ENCODE data around the gene RAD51B. TPM values are rescaled to one million over a fixed set of nuclear protein-coding genes. Genes with fewer than 3 reads are reported as not detected.
A peak's percentile ranks its signal among the peaks of the same experiment; 100 is the strongest.

RAD51B gene
- total and polyA plus RNA-seq, 7 donors: 2.4 to 24.4 (median 7.1) TPM

- no peak for DNase-seq
- 85 to 94% methylated on average over 2 of the region's 2 CpGs for WGBS, 2 donors
- intact Hi-C loops (cut with DNase I): no loop called here
- Histone ChIP-seq H3K27ac (peak overlapping the region in 2 of 4 donors; percentile 37 to 41), H3K36me3 (no peaks in the 10 kb centered on the region), H3K4me3 (no peak overlapping the region), H3K9me3 (no peaks in the 10 kb centered on the region), H3K27me3 (no peaks in the 10 kb centered on the region), H3K4me1 (peaks cover 0 to 27% (median 16%) of the 10 kb centered on the region in 4 donors)
- no peak for TF ChIP-seq POLR2A (IDR thresholded peaks at IDR 0.05)
- no peak for TF ChIP-seq EP300 (IDR thresholded peaks at IDR 0.05)
- no peak for TF ChIP-seq CTCF (IDR thresholded peaks at IDR 0.05)
- TF ChIP-seq POLR2AphosphoS5 (IDR thresholded peaks at IDR 0.05): no peak
Measured at GRCh38 chr14:68645371-68645770, 825.8 kb downstream of the RAD51B start.

GRCh38 chr14:68649476-68650189 lies 830.1 kb downstream of the RAD51B start:
- intact Hi-C loops (cut with DNase I): loop anchor here (2.0 to 5.0 kb wide), 2 partner anchors 61 to 102 kb away; no protein-coding TSS in a partner anchor
- TF ChIP-seq EP300 (IDR thresholded peaks at IDR 0.05) (no peak), POLR2A (IDR thresholded peaks at IDR 0.05) (no peak), CTCF (IDR thresholded peaks at IDR 0.05) (no peak), POLR2AphosphoS5 (IDR thresholded peaks at IDR 0.05) (no peak)
- peaks cover 0 to 69% (median 52%) of the 10 kb centered on the region in 4 donors for H3K4me1 ChIP-seq
- no peak overlapping the region for H3K4me3 ChIP-seq
- H3K36me3 ChIP-seq: no peaks in the 10 kb centered on the region
- no peaks in the 10 kb centered on the region for H3K9me3 ChIP-seq
- WGBS, 2 donors: 81 to 95% methylated on average over 7 of the region's 7 CpGs
- H3K27ac ChIP-seq: peak overlapping the region; percentile 88 to 95 (median 91)
- DNase-seq: no peak
- no peaks in the 10 kb centered on the region for H3K27me3 ChIP-seq

- no peak for DNase-seq
- no peaks in the 10 kb centered on the region for H3K27me3 ChIP-seq
- H3K27ac ChIP-seq: peak overlapping the region; percentile 88 to 95 (median 91)
- TF ChIP-seq EP300 (IDR thresholded peaks at IDR 0.05): no peak
- no peak for TF ChIP-seq POLR2A (IDR thresholded peaks at IDR 0.05)
- no peak for TF ChIP-seq POLR2AphosphoS5 (IDR thresholded peaks at IDR 0.05)
- TF ChIP-seq CTCF (IDR thresholded peaks at IDR 0.05): no peak
- peaks cover 0 to 69% (median 55%) of the 10 kb centered on the region in 4 donors for H3K4me1 ChIP-seq
- intact Hi-C loops (cut with DNase I): loop anchor here (2.0 to 5.0 kb wide), 2 partner anchors 62 to 103 kb away; no protein-coding TSS in a partner anchor
- no peaks in the 10 kb centered on the region for H3K9me3 ChIP-seq
- H3K4me3 ChIP-seq: no peak overlapping the region
- H3K36me3 ChIP-seq: no peaks in the 10 kb centered on the region
Measured at GRCh38 chr14:68650404-68650994, 830.9 kb downstream of the RAD51B start.

GRCh38 chr14:68651075-68651474 lies 831.5 kb downstream of the RAD51B start:
- TF ChIP-seq POLR2A (IDR thresholded peaks at IDR 0.05) (no peak), POLR2AphosphoS5 (IDR thresholded peaks at IDR 0.05) (no peak), EP300 (IDR thresholded peaks at IDR 0.05) (no peak), CTCF (IDR thresholded peaks at IDR 0.05) (no peak)
- Histone ChIP-seq H3K9me3 (no peaks in the 10 kb centered on the region), H3K27ac (peak overlapping the region; percentile 88 to 95 (median 91)), H3K4me1 (peaks cover 0 to 69% (median 55%) of the 10 kb centered on the region in 4 donors), H3K27me3 (no peaks in the 10 kb centered on the region), H3K4me3 (no peak overlapping the region), H3K36me3 (no peaks in the 10 kb centered on the region)
- intact Hi-C loops (cut with DNase I): loop anchor here (2.0 to 5.0 kb wide), 2 partner anchors 62 to 104 kb away; no protein-coding TSS in a partner anchor
- WGBS, 2 donors: 89% methylated on average over 4 of the region's 4 CpGs
- DNase-seq: no peak
